ENCODE data around the gene ANXA6. TPM values are rescaled to one million over a fixed set of nuclear protein-coding genes. Genes with fewer than 3 reads are reported as not detected.

The ANXA6 gene
- total RNA-seq, 1 donor = 194 TPM

- no peak overlapping the region for H3K4me3 ChIP-seq (ENCODE audit: low read depth, low read length)
- no peak for DNase-seq (ENCODE audit: low read depth)
- TF ChIP-seq, protein P1, sequence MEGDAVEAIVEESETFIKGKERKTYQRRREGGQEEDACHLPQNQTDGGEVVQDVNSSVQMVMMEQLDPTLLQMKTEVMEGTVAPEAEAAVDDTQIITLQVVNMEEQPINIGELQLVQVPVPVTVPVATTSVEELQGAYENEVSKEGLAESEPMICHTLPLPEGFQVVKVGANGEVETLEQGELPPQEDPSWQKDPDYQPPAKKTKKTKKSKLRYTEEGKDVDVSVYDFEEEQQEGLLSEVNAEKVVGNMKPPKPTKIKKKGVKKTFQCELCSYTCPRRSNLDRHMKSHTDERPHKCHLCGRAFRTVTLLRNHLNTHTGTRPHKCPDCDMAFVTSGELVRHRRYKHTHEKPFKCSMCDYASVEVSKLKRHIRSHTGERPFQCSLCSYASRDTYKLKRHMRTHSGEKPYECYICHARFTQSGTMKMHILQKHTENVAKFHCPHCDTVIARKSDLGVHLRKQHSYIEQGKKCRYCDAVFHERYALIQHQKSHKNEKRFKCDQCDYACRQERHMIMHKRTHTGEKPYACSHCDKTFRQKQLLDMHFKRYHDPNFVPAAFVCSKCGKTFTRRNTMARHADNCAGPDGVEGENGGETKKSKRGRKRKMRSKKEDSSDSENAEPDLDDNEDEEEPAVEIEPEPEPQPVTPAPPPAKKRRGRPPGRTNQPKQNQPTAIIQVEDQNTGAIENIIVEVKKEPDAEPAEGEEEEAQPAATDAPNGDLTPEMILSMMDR (IDR thresholded peaks at IDR 0.05; ENCODE audit: insufficient read depth, low read length) = no peak
Measured at GRCh38 chr5:151051931-151052608, 105.5 kb downstream of the ANXA6 start.

DNA sequence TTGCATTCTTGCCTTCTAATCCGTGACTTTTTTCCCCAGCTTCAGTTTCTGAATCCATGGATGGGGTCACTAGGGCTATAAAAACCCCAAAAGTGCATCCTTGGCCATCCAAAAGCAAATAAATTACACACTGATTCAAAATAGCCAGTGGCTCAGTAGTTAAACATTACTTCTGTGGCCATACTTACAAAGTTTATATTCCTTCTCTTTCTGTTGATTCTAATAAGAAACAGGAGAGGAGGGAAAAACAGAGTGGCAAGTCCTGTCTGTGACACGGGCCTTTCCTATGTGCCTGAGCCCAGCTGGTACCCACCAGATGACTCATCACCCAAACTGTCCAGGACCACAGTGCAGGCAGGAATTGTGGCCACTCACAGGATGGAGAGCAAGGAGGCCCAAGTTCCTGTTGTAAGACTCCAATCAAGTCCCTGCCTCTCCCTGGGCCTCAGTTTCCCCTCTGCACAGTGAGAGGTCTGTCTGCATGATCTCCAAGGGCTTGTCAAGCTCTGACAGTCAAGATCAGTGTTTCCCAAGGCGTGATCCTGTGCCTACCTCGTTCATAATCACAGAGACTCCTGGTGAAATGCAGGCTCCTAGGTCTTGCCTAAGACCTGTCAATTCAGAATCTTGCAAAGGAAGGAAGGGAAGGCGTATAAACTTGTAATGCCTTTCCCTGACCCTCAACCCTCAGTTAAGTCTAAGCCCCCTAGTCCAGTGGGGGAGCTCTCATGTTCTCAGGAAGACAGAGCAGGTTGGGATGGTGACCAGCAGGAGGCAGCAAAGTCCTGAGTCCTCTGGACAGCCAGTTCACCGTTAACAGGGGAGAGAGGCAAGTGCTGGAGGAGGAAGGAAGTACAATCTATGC is 106.3 kb downstream of the ANXA6 start:
- peak; percentile 84 for DNase-seq (ENCODE audit: low read depth)
- no peak overlapping the region for H3K4me3 ChIP-seq (ENCODE audit: low read depth, low read length)
- TF ChIP-seq, protein P1 (IDR thresholded peaks at IDR 0.05; ENCODE audit: insufficient read depth, low read length) = peak; percentile 95

Other genes with a start within 250 kb of the ANXA6 start
- 11.3 and 53.1 TPM in 2 replicates for gene GPX3, start 137.2 kb downstream of the ANXA6 start, total RNA-seq (ENCODE audit: low replicate concordance)
- 33.7 and 42.9 TPM in 2 replicates for gene TNIP1, start 76.7 kb downstream of the ANXA6 start, total RNA-seq (ENCODE audit: low replicate concordance)
- gene CCDC69, start 66.3 kb upstream of the ANXA6 start, total RNA-seq (ENCODE audit: low replicate concordance) = 1.5 and 2.8 TPM in 2 replicates
- gene GM2A, start 95.4 kb upstream of the ANXA6 start, total RNA-seq (ENCODE audit: low replicate concordance) = 26.2 and 42.6 TPM in 2 replicates
- gene SLC36A3, start 146.0 kb upstream of the ANXA6 start, total RNA-seq (ENCODE audit: low replicate concordance) = not detected in 2 replicates
- not detected in 2 replicates for gene SLC36A2, start 189.8 kb upstream of the ANXA6 start, total RNA-seq (ENCODE audit: low replicate concordance)